ENCODE data around the gene TAF9B.

- no peak for TF ChIP-seq CTCF (IDR thresholded peaks at IDR 0.05)
- no peak for TF ChIP-seq EZH2 (IDR thresholded peaks at IDR 0.05; ENCODE audit: borderline replicate concordance, insufficient read depth, low read depth, low read length, poor library complexity, severe bottlenecking)
These were observed 9.1 kb downstream of the TAF9B start for GRCh38 chrX:78130396-78130795.
